Measurements from ENCODE around the gene NRF1.

DNA sequence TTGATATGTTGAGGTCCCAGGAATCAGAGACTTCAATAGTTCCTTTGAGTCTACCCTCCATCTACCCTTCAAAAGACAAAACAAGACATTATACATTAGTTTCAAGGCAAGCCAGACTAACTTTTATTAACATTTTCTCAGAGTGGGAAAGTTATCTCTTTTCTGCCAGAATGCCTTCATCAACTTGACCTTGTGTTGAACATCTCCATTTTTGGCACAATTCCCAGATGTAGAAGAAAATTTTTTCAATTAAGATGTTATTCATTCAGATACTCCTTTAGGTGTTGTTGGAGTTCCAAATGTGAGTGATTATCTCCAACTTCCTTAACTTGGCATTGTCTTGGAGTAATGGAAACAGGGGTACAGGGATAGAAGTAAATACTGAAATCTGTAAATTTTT is 59.1 kb downstream of the NRF1 start:
- TF ChIP-seq, protein P1, sequence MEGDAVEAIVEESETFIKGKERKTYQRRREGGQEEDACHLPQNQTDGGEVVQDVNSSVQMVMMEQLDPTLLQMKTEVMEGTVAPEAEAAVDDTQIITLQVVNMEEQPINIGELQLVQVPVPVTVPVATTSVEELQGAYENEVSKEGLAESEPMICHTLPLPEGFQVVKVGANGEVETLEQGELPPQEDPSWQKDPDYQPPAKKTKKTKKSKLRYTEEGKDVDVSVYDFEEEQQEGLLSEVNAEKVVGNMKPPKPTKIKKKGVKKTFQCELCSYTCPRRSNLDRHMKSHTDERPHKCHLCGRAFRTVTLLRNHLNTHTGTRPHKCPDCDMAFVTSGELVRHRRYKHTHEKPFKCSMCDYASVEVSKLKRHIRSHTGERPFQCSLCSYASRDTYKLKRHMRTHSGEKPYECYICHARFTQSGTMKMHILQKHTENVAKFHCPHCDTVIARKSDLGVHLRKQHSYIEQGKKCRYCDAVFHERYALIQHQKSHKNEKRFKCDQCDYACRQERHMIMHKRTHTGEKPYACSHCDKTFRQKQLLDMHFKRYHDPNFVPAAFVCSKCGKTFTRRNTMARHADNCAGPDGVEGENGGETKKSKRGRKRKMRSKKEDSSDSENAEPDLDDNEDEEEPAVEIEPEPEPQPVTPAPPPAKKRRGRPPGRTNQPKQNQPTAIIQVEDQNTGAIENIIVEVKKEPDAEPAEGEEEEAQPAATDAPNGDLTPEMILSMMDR (IDR thresholded peaks at IDR 0.05): no peak
- no peak for TF ChIP-seq POLR2A (IDR thresholded peaks at IDR 0.05; ENCODE audit: low read length)
- no peak for TF ChIP-seq RAD21 (conservative IDR thresholded peaks at IDR 0.05 in 1 of 2, IDR thresholded peaks at IDR 0.05 in 1 of 2)
- TF ChIP-seq CEBPB (IDR thresholded peaks at IDR 0.05): no peak
- TF ChIP-seq SMC3 (IDR thresholded peaks at IDR 0.05): no peak
- no peak for TF ChIP-seq JUN (IDR thresholded peaks at IDR 0.05)
- no peak for TF ChIP-seq CHD2 (IDR thresholded peaks at IDR 0.05; ENCODE audit: low read length, partially characterized antibody)
- TF ChIP-seq MAZ (IDR thresholded peaks at IDR 0.05; ENCODE audit: borderline replicate concordance, low read depth, low read length): no peak

Data from A549 (cell line).